GM23338 (cell line): Measurements from ENCODE around the gene KIRREL3. TPM values are rescaled to one million over a fixed set of nuclear protein-coding genes. Genes with fewer than 3 reads are reported as not detected.

Experiments
- ATAC-seq: fragments of 200-7000 bp; cut with Tn5 transposase; 3 replicates; pipeline ENCODE4 v1.9.1; 2020
- DNase-seq: peaks from one replicate; pipeline ENCODE4 v3.0.0-alpha.2; 2015; ENCODE audit warnings: low spot score
- H2AFZ ChIP-seq: fragments of 200-600 bp; sonication (generic); 2 replicates; pipeline ENCODE4 v1.8.0; 2016; ENCODE audit warnings: antibody characterized with exemption, mild to moderate bottlenecking, moderate library complexity
- H3F3A ChIP-seq: fragments of 200-600 bp; sonication (generic); replicated peaks from 2 replicates; pipeline ENCODE4 v1.8.0; 2017; ENCODE audit warnings: antibody characterized with exemption, mixed run types, low read depth
- H3K27ac ChIP-seq: fragments of 200-600 bp; sonication (generic); 2 replicates; pipeline ENCODE4 v1.6.1; 2016; ENCODE audit warnings: low read depth
- H3K27me3 ChIP-seq: fragments of 200-600 bp; sonication (generic); 2 replicates; pipeline ENCODE4 v1.8.0; 2016; ENCODE audit warnings: mild to moderate bottlenecking, mixed run types, moderate library complexity; ENCODE audit not compliant: insufficient read depth
- H3K36me3 ChIP-seq: fragments of 200-600 bp; sonication (generic); 2 replicates; pipeline ENCODE4 v1.8.0; 2016; ENCODE audit warnings: mild to moderate bottlenecking; ENCODE audit not compliant: insufficient read depth
- H3K4me1 ChIP-seq: fragments of 200-600 bp; sonication (generic); 2 replicates; pipeline ENCODE4 v1.8.0; 2016; ENCODE audit warnings: mild to moderate bottlenecking, moderate library complexity; ENCODE audit not compliant: insufficient read depth
- H3K4me2 ChIP-seq: fragments of 200-600 bp; sonication (generic); 2 replicates; pipeline ENCODE4 v1.7.1; 2017; ENCODE audit warnings: mixed run types
- H3K4me3 ChIP-seq: fragments of 200-600 bp; sonication (generic); 2 replicates; pipeline ENCODE4 v1.6.1; 2016; ENCODE audit warnings: mixed run types
- H3K79me2 ChIP-seq: fragments of 200-600 bp; sonication (generic); replicated peaks from 2 replicates; pipeline ENCODE4 v1.8.0; 2017; ENCODE audit warnings: mild to moderate bottlenecking; ENCODE audit not compliant: insufficient read depth
- H3K9me2 ChIP-seq: fragments of 200-600 bp; sonication (generic); 2 replicates; pipeline ENCODE4 v1.8.0; 2017; ENCODE audit not compliant: insufficient read depth
- H4K20me1 ChIP-seq: fragments of 200-600 bp; sonication (generic); replicated peaks from 2 replicates; pipeline ENCODE4 v1.8.0; 2017; ENCODE audit warnings: mild to moderate bottlenecking; ENCODE audit not compliant: insufficient read depth
- H3K27ac Mint-ChIP-seq: 2 replicates; pipeline ENCODE4 v1.8.0; 2020; ENCODE audit warnings: inconsistent platforms, mild to moderate bottlenecking, moderate library complexity, mixed read lengths
- H3K27me3 Mint-ChIP-seq: 3 replicates; pipeline ENCODE4 v1.8.0; 2022; ENCODE audit warnings: low read depth, mild to moderate bottlenecking, moderate library complexity, mixed read lengths, inconsistent platforms; ENCODE audit not compliant: insufficient read depth, poor library complexity
- H3K36me3 Mint-ChIP-seq: 3 replicates; pipeline ENCODE4 v1.8.0; 2021; ENCODE audit warnings: low read depth, mild to moderate bottlenecking, inconsistent platforms, moderate library complexity, mixed read lengths
- H3K4me1 Mint-ChIP-seq: 3 replicates; pipeline ENCODE4 v1.8.0; 2020; ENCODE audit warnings: mild to moderate bottlenecking, inconsistent platforms, mixed read lengths
- H3K4me3 Mint-ChIP-seq: 3 replicates; pipeline ENCODE4 v1.8.0; 2021; ENCODE audit warnings: moderate library complexity, mild to moderate bottlenecking, inconsistent platforms, mixed read lengths
- H3K9me3 Mint-ChIP-seq: 3 replicates; pipeline ENCODE4 v1.8.0; 2020; ENCODE audit warnings: moderate library complexity, mild to moderate bottlenecking, inconsistent platforms, mixed read lengths
- CREB1 ChIP-seq: fragments of 250-450 bp; sonication (Bioruptor Pico); IDR thresholded peaks from 2 replicates; pipeline ENCODE4 v1.5.0; 2020; ENCODE audit warnings: low read depth, mild to moderate bottlenecking, moderate library complexity
- ETS1 ChIP-seq: IDR thresholded peaks from 2 replicates; pipeline ENCODE4 v1.6.1; 2016; ENCODE audit warnings: antibody characterized with exemption
- EZH2 ChIP-seq: fragments of 200-600 bp; sonication (generic); IDR thresholded peaks from one replicate; pipeline ENCODE4 v1.8.0; 2017; ENCODE audit warnings: antibody characterized with exemption, mild to moderate bottlenecking, low read depth; ENCODE audit not compliant: unreplicated experiment
- EZH2phosphoT487 ChIP-seq: fragments of 200-600 bp; sonication (generic); IDR thresholded peaks from one replicate; pipeline ENCODE4 v1.8.1; 2018; ENCODE audit warnings: antibody characterized with exemption; ENCODE audit not compliant: unreplicated experiment
- JUNB ChIP-seq: IDR thresholded peaks from one replicate; pipeline ENCODE4 v1.6.1; 2016; ENCODE audit warnings: antibody characterized with exemption; ENCODE audit not compliant: unreplicated experiment
- NANOG ChIP-seq: IDR thresholded peaks from 2 replicates; pipeline ENCODE4 v1.6.1; 2016; ENCODE audit warnings: antibody characterized with exemption, borderline replicate concordance
- POLR2AphosphoS5 ChIP-seq: IDR thresholded peaks from 2 replicates; pipeline ENCODE4 v1.6.1; 2016; ENCODE audit warnings: antibody characterized with exemption, low read depth
- REST ChIP-seq: IDR thresholded peaks from one replicate; pipeline ENCODE4 v1.6.1; 2018; ENCODE audit warnings: antibody characterized with exemption; ENCODE audit not compliant: unreplicated experiment
- STAT1 ChIP-seq: IDR thresholded peaks from one replicate; pipeline ENCODE4 v1.6.1; 2016; ENCODE audit warnings: antibody characterized with exemption; ENCODE audit not compliant: unreplicated experiment
- ZNF114 ChIP-seq: fragments of 250-450 bp; sonication (Bioruptor Pico); IDR thresholded peaks from 2 replicates; pipeline ENCODE4 v1.5.0; 2020; ENCODE audit warnings: mild to moderate bottlenecking, moderate library complexity
- ZNF331 ChIP-seq: fragments of 250-450 bp; sonication (Bioruptor Pico); IDR thresholded peaks from 2 replicates; pipeline ENCODE4 v1.5.0; 2020; ENCODE audit warnings: low read depth, mild to moderate bottlenecking, moderate library complexity
- ZNF462 ChIP-seq: fragments of 250-450 bp; sonication (Bioruptor Pico); IDR thresholded peaks from 2 replicates; pipeline ENCODE4 v1.5.0; 2020; ENCODE audit warnings: mild to moderate bottlenecking, moderate library complexity
- polyA plus RNA-seq: library from polyadenylated mRNA; unstranded; fragments of >200 nt; fragmentation: Nextera tagmentation; extraction: Ambion mirVana; gene quantifications from 2 replicates; pipeline ENCODE4 v1.2.1, GENCODE V29; 2016
- total RNA-seq: library from RNA; depleted of rRNA; stranded (reverse); fragments of >200 nt; shearing (Covaris generic); gene quantifications from 2 replicates; pipeline ENCODE4 v1.2.3, GENCODE V29; 2014
- TF ChIP-seq, protein P1 (sequence below), 2 experiments: fragments of 200-600 bp in 1 of 2; sonication (generic) in 1 of 2; conservative IDR thresholded peaks; 2 replicates each; pipeline versions ENCODE4 v1.5.1 to v1.6.1; 2016 to 2017; ENCODE audit warnings: antibody characterized with exemption in 2 of 2, low read depth in 2 of 2, mild to moderate bottlenecking in 2 of 2, moderate library complexity in 1 of 2

KIRREL3 gene
- total and polyA plus RNA-seq, 2 experiments from 2014 or later = 0.13 to 1.5 TPM

DNA sequence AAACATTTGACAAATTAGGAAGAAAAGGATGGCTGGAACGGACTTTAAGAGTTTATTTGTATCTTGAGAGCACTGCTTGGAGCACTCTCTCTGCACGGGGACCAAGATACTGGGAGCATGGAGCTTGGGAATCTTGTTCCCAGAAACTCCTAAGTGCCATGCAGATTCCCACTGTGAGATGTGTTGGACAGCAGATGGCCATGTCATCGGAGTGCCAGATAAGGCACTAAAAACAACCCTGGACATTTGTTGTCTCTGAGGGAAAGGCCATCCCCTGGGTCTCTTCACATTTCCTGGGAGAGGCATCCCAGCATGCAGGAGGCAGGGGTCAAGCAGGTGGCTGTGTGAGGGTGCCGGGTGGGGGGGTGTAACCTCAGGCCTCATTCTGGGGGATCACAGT lies 2.9 kb downstream of the KIRREL3 start:
- H3K4me2 ChIP-seq = no peak overlapping the region
- no peak overlapping the region for H3K4me3 Mint-ChIP-seq

More for the DNA sequence above, 2.9 kb downstream of the KIRREL3 start:
- Histone ChIP-seq H3F3A (no peaks in the 10 kb centered on the region), H2AFZ (no peak overlapping the region), H3K36me3 (no peaks in the 10 kb centered on the region), H3K27ac (no peak overlapping the region), H4K20me1 (no peaks in the 10 kb centered on the region), H3K9me2 (no peaks in the 10 kb centered on the region), H3K4me1 (peaks cover 26% of the 10 kb centered on the region), H3K27me3 (peaks cover 48% of the 10 kb centered on the region), H3K79me2 (no peaks in the 10 kb centered on the region), H3K4me3 (no peak overlapping the region)
- Mint-ChIP-seq H3K27ac (no peak overlapping the region), H3K9me3 (no peaks in the 10 kb centered on the region), H3K27me3 (no peaks in the 10 kb centered on the region), H3K4me1 (peaks cover 24% of the 10 kb centered on the region), H3K36me3 (no peaks in the 10 kb centered on the region)
- DNase-seq = no peak
- TF ChIP-seq CREB1 (no peak), REST (no peak), NANOG (no peak), EZH2phosphoT487 (no peak), ZNF331 (CRISPR knock-in tag) (no peak), EZH2 (no peak), JUNB (no peak), ZNF114 (no peak), STAT1 (no peak), ZNF462 (CRISPR knock-in tag) (no peak), POLR2AphosphoS5 (no peak), ETS1 (no peak)
- TF ChIP-seq, protein P1, sequence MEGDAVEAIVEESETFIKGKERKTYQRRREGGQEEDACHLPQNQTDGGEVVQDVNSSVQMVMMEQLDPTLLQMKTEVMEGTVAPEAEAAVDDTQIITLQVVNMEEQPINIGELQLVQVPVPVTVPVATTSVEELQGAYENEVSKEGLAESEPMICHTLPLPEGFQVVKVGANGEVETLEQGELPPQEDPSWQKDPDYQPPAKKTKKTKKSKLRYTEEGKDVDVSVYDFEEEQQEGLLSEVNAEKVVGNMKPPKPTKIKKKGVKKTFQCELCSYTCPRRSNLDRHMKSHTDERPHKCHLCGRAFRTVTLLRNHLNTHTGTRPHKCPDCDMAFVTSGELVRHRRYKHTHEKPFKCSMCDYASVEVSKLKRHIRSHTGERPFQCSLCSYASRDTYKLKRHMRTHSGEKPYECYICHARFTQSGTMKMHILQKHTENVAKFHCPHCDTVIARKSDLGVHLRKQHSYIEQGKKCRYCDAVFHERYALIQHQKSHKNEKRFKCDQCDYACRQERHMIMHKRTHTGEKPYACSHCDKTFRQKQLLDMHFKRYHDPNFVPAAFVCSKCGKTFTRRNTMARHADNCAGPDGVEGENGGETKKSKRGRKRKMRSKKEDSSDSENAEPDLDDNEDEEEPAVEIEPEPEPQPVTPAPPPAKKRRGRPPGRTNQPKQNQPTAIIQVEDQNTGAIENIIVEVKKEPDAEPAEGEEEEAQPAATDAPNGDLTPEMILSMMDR (conservative IDR thresholded peaks at IDR 0.05; ENCODE audit: low read depth in 2 of 2) = no peak
- ATAC-seq = no peak
